Measurements from ENCODE around the gene TMEM52. TPM values are rescaled to one million over a fixed set of nuclear protein-coding genes. Genes with fewer than 3 reads are reported as not detected.

Gene TMEM52
- total and polyA plus RNA-seq, 2 of the 8 experiments (the other 6 are each of a cell fraction or from before 2014, with no cell fraction given) = 14.6 to 30.2 TPM

- TF ChIP-seq CHD2 (IDR thresholded peaks at IDR 0.05; ENCODE audit: low read length) (no peak), FOSL1 (IDR thresholded peaks at IDR 0.05; ENCODE audit: insufficient read depth, low read depth, low read length) (no peak), TCF12 (IDR thresholded peaks at IDR 0.05; ENCODE audit: low read depth, low read length) (no peak), E2F6 (IDR thresholded peaks at IDR 0.05) (no peak), POLR2A (IDR thresholded peaks at IDR 0.05; ENCODE audit: control extremely low read depth in 1 of 2, low read depth in 2 of 2, low read length in 2 of 2) (no peak), KDM1A (IDR thresholded peaks at IDR 0.05; ENCODE audit: borderline replicate concordance, low read length) (no peak), KDM4A (IDR thresholded peaks at IDR 0.05; ENCODE audit: low read depth, low read length, severe bottlenecking) (no peak), BACH1 (IDR thresholded peaks at IDR 0.05; ENCODE audit: low read length) (no peak), BCL11A (IDR thresholded peaks at IDR 0.05; ENCODE audit: low read depth in 2 of 2, low read length in 2 of 2) (no peak)
- Histone ChIP-seq H3K36me3 (ENCODE audit: control insufficient read depth in 2 of 4, insufficient read depth in 4 of 4, low read length in 3 of 4) (no peaks in the 10 kb centered on the region), H3K9ac (replicated peaks in 1 of 4; ENCODE audit: extremely low read depth in 1 of 4, low read depth in 3 of 4, low read length in 3 of 4) (no peak overlapping the region), H3K79me2 (ENCODE audit: control insufficient read depth in 1 of 2, insufficient read depth in 2 of 2, low read length in 2 of 2) (peaks cover 71 to 98% of the 10 kb centered on the region in 2 experiments), H3K4me1 (replicated peaks in 1 of 4; ENCODE audit: control insufficient read depth in 3 of 4, insufficient read depth in 4 of 4, low read length in 3 of 4) (peaks cover 0 to 9% (median 5%) of the 10 kb centered on the region in 4 experiments; a peak in 3 of 7 replicates), H2BK12ac (ENCODE audit: low read depth, low read length) (no peak overlapping the region), H3K23me2 (ENCODE audit: low read depth, low read length) (no peaks in the 10 kb centered on the region), H3K18ac (ENCODE audit: extremely low read depth, low read length) (no peak overlapping the region), H4K8ac (ENCODE audit: extremely low read depth, insufficient read depth, low read length) (no peak overlapping the region), H3K14ac (ENCODE audit: insufficient read length) (no peak overlapping the region), H3K56ac (replicated peaks; ENCODE audit: insufficient read length, low read depth, low read length) (no peak overlapping the region), H3K4me2 (ENCODE audit: insufficient read depth in 1 of 2, low read depth in 2 of 2, low read length in 2 of 2) (no peak overlapping the region; a peak in 1 of 4 replicates), H2BK5ac (ENCODE audit: low read depth, low read length) (no peak overlapping the region), H2BK15ac (ENCODE audit: low read length) (no peak overlapping the region), H2BK20ac (ENCODE audit: low read length) (no peak overlapping the region), H2BK120ac (replicated peaks; ENCODE audit: low read depth, low read length) (no peak overlapping the region), H3K4me3 (ENCODE audit: extremely low read depth in 1 of 4, insufficient read depth in 2 of 4, low read depth in 3 of 4, low read length in 4 of 4) (no peak overlapping the region), H3K27me3 (replicated peaks in 1 of 4; ENCODE audit: control insufficient read depth in 3 of 4, extremely low read depth in 1 of 4, insufficient read depth in 3 of 4, low read length in 3 of 4) (no peaks in the 10 kb centered on the region), H3K27ac (ENCODE audit: low read depth, low read length) (no peak overlapping the region), H3K23ac (ENCODE audit: insufficient read length) (no peak overlapping the region), H2AFZ (ENCODE audit: low read length) (no peak overlapping the region), H4K91ac (replicated peaks; ENCODE audit: insufficient read length, low read length) (no peak overlapping the region), H3K9me3 (ENCODE audit: insufficient read depth in 2 of 2, low read depth in 1 of 2, low read length in 1 of 2) (no peaks in the 10 kb centered on the region), H4K5ac (ENCODE audit: insufficient read length, low read depth, low read length) (no peak overlapping the region), H3K79me1 (ENCODE audit: low read depth, low read length) (peaks cover 12% of the 10 kb centered on the region), H4K20me1 (replicated peaks in 1 of 2; ENCODE audit: control insufficient read depth in 1 of 2, insufficient read depth in 2 of 2, low read length in 2 of 2) (peaks cover 34 to 35% of the 10 kb centered on the region in 2 experiments), H2AK5ac (ENCODE audit: low read depth, low read length) (no peak overlapping the region), H3K4ac (replicated peaks; ENCODE audit: insufficient read length, low read depth, low read length) (no peak overlapping the region)
- ChIA-PET CTCF (ENCODE audit: partially characterized antibody) (interaction anchor here (0.7 to 4.6 kb wide), 8 partner anchors 11 to 328 kb away, joined by 3 to 26 read pairs (median 3); no protein-coding TSS in a partner anchor), POLR2A (ENCODE audit: partially characterized antibody) (interaction anchor here (1.0 to 5.1 kb wide), 7 partner anchors 9 to 104 kb away, joined by 3 to 33 read pairs (median 4); partner anchors contain the start of gene CALML6)
- FAIRE-seq = no peak
- 88% methylated on average over 4 of the region's 4 CpGs; no CpG with 5 or more reads in 1 of the 2 experiments for WGBS, 2 experiments (ENCODE audit: extremely low coverage in 1 of 2, insufficient coverage in 1 of 2, insufficient read length in 1 of 2, insufficient replicate concordance in 2 of 2, low coverage in 1 of 2, low lambda C conversion rate in 2 of 2, missing lambda C conversion rate in 1 of 2)
- no peak for DNase-seq (ENCODE audit: low read depth in 1 of 2, low spot score in 2 of 2)
Observed at GRCh38 chr1:1883092-1883873, 35.8 kb downstream of the TMEM52 start.

Data from H1 (cell line).